Urothelium cell line (cell line): ENCODE data around the gene CYP2C19.
"Not testable (repeated sequence)": the region's sequence is repeated elsewhere in the genome, so short reads cannot be mapped to it uniquely, and the experiment has no call there.

Experiments used
- DNase-seq: peaks from one replicate; pipeline ENCODE4 v3.0.0; 2011; ENCODE audit warnings: low spot score, mixed read lengths
- FAIRE-seq: peaks from 2 replicates; lab custom pipeline; 2011; peaks lifted over from hg19 to GRCh38; lab: Jason Lieb, UNC

Gene CYP2C19

DNA sequence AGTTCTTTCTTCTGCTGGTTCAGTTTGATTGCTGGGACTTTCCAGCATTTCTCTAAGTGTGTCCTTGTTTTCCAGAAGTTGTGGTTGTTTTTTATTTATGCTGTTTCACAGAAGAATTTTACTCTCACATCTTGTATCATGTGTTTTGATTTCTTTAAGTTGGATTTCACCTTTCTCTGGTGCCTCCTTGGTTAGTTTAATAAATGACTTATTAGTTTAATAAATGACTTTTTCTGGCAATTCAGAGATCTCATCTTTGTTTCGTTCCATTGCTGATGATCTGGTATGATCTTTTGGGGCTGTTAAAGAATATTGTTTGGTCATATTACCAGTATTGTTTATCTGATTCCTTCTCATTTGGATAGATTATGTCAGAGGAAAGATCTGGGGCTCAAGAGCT, 116.2 kb downstream of the CYP2C19 start:
- DNase-seq: no peak
- no peak for FAIRE-seq

DNA sequence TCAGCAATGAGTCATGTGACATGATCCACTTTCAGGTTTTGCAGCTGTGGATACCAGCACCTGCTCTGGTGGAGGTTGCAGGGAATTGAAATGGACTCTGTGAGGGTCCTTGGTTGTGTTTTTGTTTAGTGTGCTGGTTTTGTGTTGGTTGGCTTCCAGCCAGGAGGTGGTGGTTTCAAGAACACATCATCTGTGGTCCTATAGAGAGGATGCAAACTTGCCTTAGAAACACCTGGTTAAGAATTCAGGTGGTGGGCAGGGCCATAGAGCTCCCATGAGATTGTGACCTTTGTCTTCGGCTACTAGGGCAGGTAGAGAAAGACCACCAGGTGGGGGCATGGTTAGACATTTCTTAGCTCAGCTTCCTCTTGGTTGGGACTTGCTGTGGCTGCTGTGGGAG, 116.7 kb downstream of the CYP2C19 start:
- FAIRE-seq (no peak), DNase-seq (no peak)

DNA sequence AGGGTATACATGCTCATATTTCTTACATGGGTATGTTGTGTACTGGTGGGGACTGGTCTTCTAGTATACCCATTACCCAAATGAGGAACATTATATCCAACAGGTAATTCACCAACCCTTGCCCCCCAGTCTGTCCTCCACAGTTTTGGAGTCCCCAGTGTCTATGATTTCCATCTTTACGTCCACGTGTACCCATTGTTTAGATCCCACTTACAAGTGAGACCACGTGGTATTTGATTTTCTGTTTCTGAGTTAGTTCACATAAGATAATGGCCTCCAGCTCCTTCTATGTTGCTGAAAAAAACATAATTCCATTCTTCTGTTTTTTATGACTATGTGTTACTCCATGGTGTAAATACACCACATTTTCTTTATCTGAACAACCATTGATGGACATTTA, 126.6 kb downstream of the CYP2C19 start:
- FAIRE-seq (no peak), DNase-seq (no peak)

DNA sequence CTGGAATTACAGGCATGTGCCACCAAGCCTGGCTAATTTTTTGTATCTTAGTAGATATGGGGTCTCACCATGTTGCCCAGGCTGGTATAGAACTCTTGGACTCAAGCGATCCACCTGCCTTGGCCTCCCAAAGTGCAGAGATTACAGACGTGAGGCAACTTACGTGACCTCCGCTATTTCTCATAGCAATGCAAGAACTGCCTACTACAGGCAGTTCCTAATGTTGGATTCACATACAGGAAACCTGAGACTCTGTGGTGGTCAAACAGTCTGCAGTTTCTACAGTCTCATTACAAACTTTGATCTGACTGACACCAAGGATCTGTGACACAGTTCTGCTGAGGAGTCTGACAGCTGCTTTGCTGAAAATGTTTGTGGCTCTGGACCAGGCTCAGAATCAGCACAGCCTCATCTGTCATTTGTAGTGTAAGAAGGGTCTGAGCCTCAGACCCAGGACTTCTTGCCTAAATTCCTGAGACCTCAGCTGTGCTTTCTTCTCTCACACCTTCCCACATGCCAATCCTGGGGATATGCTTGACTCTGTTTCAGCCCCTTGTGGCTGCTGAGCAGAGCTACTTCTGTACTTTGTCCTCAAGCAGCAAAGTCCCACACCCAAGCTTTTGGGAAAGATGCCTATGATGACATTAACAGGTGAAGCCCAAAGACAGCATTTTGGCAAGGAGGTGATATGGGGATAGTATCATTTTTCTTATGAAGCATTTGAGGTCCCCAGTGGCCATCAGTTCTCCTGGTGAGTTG, 128.0 kb downstream of the CYP2C19 start:
- no peak for FAIRE-seq

DNA sequence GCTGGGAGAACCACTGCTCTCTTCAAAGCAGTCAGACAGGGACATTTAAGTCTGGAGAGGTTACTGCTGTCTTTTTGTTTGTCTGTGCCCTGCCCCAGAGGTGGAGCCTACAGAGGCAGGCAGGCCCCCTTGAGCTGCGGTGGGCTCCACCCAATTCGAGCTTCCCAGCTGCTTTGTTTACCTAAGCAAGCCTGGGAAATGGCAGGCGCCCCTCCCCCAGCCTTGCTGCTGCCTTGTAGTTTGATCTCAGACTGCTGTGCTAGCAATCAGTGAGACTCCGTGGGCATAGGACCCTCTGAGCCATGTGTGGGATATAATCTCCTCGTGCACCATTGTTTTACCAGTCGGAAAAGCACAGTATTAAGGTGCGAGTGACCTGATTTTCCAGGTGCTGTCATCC, 135.9 kb downstream of the CYP2C19 start:
- FAIRE-seq: not testable (repeated sequence)

More for the DNA sequence above, 128.0 kb downstream of the CYP2C19 start:
- no peak for DNase-seq

DNA sequence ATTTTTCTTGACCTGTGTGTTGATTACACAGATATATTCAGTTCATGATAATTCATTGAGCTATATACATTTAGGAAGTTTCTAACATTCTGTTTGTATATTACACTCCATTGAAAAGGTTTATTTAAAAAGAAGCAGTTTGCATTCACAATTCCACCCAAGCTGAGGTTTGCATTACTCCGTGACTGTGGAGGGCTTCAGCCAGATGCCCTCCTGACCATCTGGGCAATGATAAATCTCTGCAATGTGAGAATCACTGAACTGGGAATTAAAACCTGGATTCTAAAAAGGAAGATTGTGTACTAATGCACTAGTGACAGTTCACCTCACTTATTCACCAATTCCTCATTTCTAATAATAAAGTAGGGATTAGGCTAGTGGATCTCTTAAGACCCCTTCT, 139.6 kb downstream of the CYP2C19 start:
- FAIRE-seq (no peak), DNase-seq (no peak)

More for the DNA sequence above, 135.9 kb downstream of the CYP2C19 start:
- DNase-seq: not testable (repeated sequence)

DNA sequence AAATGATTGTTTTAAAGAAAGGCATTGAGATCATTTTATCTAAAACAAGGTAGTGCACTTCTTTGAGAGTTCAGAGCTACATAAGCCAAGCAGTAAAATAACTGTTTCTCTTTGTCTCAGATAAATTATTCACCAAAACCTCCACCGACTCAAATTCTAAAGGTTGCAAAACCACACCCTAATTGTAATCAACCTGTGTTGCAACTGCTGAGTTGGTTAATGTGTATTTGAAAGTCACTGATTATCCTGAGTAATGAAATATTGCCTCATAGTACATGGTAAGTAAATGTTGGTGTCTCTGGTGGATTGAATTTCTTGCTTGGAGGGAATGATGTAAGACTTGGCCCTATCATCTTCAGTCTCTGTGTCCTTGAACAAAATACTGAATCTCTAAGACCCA, 140.1 kb downstream of the CYP2C19 start:
- no peak for FAIRE-seq
- DNase-seq: no peak
